ENCODE data around the gene ANO4.

- TF ChIP-seq CTCF (conservative IDR thresholded peaks at IDR 0.05; ENCODE audit: low read length) = no peak
- no peak for TF ChIP-seq EZH2phosphoT487 (IDR thresholded peaks at IDR 0.05; ENCODE audit: borderline replicate concordance)
Observed at GRCh38 chr12:101089271-101089670, 294.7 kb downstream of the ANO4 start.
